Fibroblast of lung (primary cell): Measurements from ENCODE around the gene TIGIT. TPM values are rescaled to one million over a fixed set of nuclear protein-coding genes. Genes with fewer than 3 reads are reported as not detected.

Source experiments
- DNase-seq, 2 donors: peaks; one replicate each; pipeline versions ENCODE4 v3.0.0 to v3.0.0-alpha.2; 2010; ENCODE audit warnings: low read depth in 2 of 2
- H2AFZ ChIP-seq: 2 replicates; pipeline ENCODE4 v1.5.1; 2012; ENCODE audit warnings: low read length, control low read depth, inconsistent platforms
- H3K27ac ChIP-seq: 2 replicates; pipeline ENCODE4 v1.5.1; 2011; ENCODE audit warnings: low read length, control low read depth; ENCODE audit not compliant: insufficient read depth
- H3K27me3 ChIP-seq: 2 replicates; pipeline ENCODE4 v1.5.1; 2011; ENCODE audit warnings: mild to moderate bottlenecking, low read length; ENCODE audit not compliant: control insufficient read depth, insufficient read depth
- H3K36me3 ChIP-seq: 2 replicates; pipeline ENCODE4 v1.5.1; 2011; ENCODE audit warnings: low read length; ENCODE audit not compliant: control insufficient read depth, insufficient read depth
- H3K4me1 ChIP-seq: 2 replicates; pipeline ENCODE4 v1.5.1; 2011; ENCODE audit warnings: low read length; ENCODE audit not compliant: control insufficient read depth, insufficient read depth; ENCODE audit errors: extremely low read depth
- H3K4me2 ChIP-seq: 2 replicates; pipeline ENCODE4 v1.5.1; 2011; ENCODE audit warnings: low read length, control low read depth; ENCODE audit not compliant: insufficient read depth; ENCODE audit errors: extremely low read depth
- H3K4me3 ChIP-seq, 4 experiments: fragments of 200-600 bp in 1 of 4; sonication (generic) in 1 of 4; replicated peaks in 1 of 4; 2 replicates each; pipeline ENCODE4 v1.5.1; 2011 to 2016; ENCODE audit warnings: low read length in 4 of 4, low read depth in 3 of 4, mild to moderate bottlenecking in 3 of 4, control low read depth in 2 of 4, inconsistent platforms in 1 of 4, mixed read lengths in 1 of 4; ENCODE audit not compliant: insufficient read depth in 1 of 4; ENCODE audit errors: control extremely low read depth in 1 of 4
- H3K79me2 ChIP-seq: 2 replicates; pipeline ENCODE4 v1.5.1; 2012; ENCODE audit warnings: mild to moderate bottlenecking, low read length, inconsistent platforms; ENCODE audit not compliant: control insufficient read depth, insufficient read depth
- H3K9ac ChIP-seq: 2 replicates; pipeline ENCODE4 v1.5.1; 2011; ENCODE audit warnings: mild to moderate bottlenecking, low read length, control low read depth; ENCODE audit not compliant: insufficient read depth
- H3K9me3 ChIP-seq: 2 replicates; pipeline ENCODE4 v1.5.1; 2012; ENCODE audit warnings: low read depth, low read length; ENCODE audit not compliant: control insufficient read depth, insufficient read depth
- H4K20me1 ChIP-seq: 2 replicates; pipeline ENCODE4 v1.5.1; 2011; ENCODE audit warnings: low read length; ENCODE audit not compliant: control insufficient read depth, insufficient read depth; ENCODE audit errors: extremely low read depth
- CTCF ChIP-seq, 2 donors: IDR thresholded peaks in 1 of 2; conservative IDR thresholded peaks in 1 of 2; 1 replicate in 1 of 2; 2 replicates in 1 of 2; pipeline ENCODE4 v1.5.1; 2011 to 2012; ENCODE audit warnings: low read length in 2 of 2, control low read depth in 1 of 2, inconsistent platforms in 1 of 2, low read depth in 1 of 2, mild to moderate bottlenecking in 1 of 2
- EZH2 ChIP-seq: IDR thresholded peaks from 2 replicates; pipeline ENCODE4 v1.5.1; 2012; ENCODE audit warnings: low read length, control low read depth, mild to moderate bottlenecking; ENCODE audit errors: missing control alignments
- polyA plus RNA-seq, 2 donors: library from polyadenylated mRNA; depleted of rRNA in 1 of 2; stranded (reverse) in 1 of 2; unstranded in 1 of 2; fragments of >200 nt; gene quantifications; 2 replicates each; pipeline ENCODE4 v1.2.1, GENCODE V29; 2011 to 2012; ENCODE audit warnings: missing spikeins in 1 of 2
- total RNA-seq: library from RNA; depleted of rRNA; stranded (reverse); fragments of >200 nt; gene quantifications from 2 replicates; pipeline ENCODE4 v1.2.1, GENCODE V29; 2014

The TIGIT gene
- total and polyA plus RNA-seq, 2 donors (not counting 1 experiment from before 2014, with no cell fraction given) = not detected

GRCh38 chr3:114356066-114356465 lies 62.2 kb downstream of the TIGIT start:
- Histone ChIP-seq H3K4me1 (no peaks in the 10 kb centered on the region), H4K20me1 (no peaks in the 10 kb centered on the region), H3K79me2 (no peaks in the 10 kb centered on the region), H3K27ac (no peak overlapping the region), H3K4me3 (no peak overlapping the region), H3K36me3 (peaks cover 7% of the 10 kb centered on the region), H2AFZ (no peak overlapping the region), H3K9me3 (no peaks in the 10 kb centered on the region), H3K9ac (no peak overlapping the region), H3K27me3 (no peaks in the 10 kb centered on the region), H3K4me2 (no peak overlapping the region)
- TF ChIP-seq CTCF (conservative IDR thresholded peaks at IDR 0.05 in 1 of 2, IDR thresholded peaks at IDR 0.05 in 1 of 2; ENCODE audit: low read depth in 1 of 2, low read length in 2 of 2) (no peak), EZH2 (no peak)
- no peak for DNase-seq

- Histone ChIP-seq H3K9ac (no peak overlapping the region), H3K36me3 (peaks cover 3% of the 10 kb centered on the region), H3K27me3 (no peaks in the 10 kb centered on the region), H3K4me1 (no peaks in the 10 kb centered on the region), H3K79me2 (no peaks in the 10 kb centered on the region), H2AFZ (no peak overlapping the region), H3K4me3 (no peak overlapping the region), H3K9me3 (no peaks in the 10 kb centered on the region), H4K20me1 (no peaks in the 10 kb centered on the region), H3K4me2 (no peak overlapping the region), H3K27ac (no peak overlapping the region)
- TF ChIP-seq EZH2 (no peak), CTCF (conservative IDR thresholded peaks at IDR 0.05 in 1 of 2, IDR thresholded peaks at IDR 0.05 in 1 of 2; ENCODE audit: low read depth in 1 of 2, low read length in 2 of 2) (no peak)
- DNase-seq = no peak
Measured at GRCh38 chr3:114356525-114356924, 62.7 kb downstream of the TIGIT start.

Other genes with a start within 250 kb of the TIGIT start
- gene CCDC191, start 237.5 kb upstream of the TIGIT start, total RNA-seq = 1.8 and 3.3 TPM in 2 replicates
- 0.77 and 1.7 TPM in 2 replicates for gene CCDC191, start 237.5 kb upstream of the TIGIT start, polyA plus RNA-seq
- gene QTRT2, start 237.3 kb upstream of the TIGIT start, total RNA-seq = 13.5 and 13.6 TPM in 2 replicates
- gene QTRT2, start 237.3 kb upstream of the TIGIT start, polyA plus RNA-seq = 8.8 and 11.6 TPM in 2 replicates
- gene DRD3, start 115.0 kb upstream of the TIGIT start, total RNA-seq = not detected in 2 replicates
- gene DRD3, start 115.0 kb upstream of the TIGIT start, polyA plus RNA-seq = not detected in 2 replicates
- not detected in 2 replicates for gene ZNF80, start 56.5 kb upstream of the TIGIT start, total RNA-seq
- not detected in 2 replicates for gene ZNF80, start 56.5 kb upstream of the TIGIT start, polyA plus RNA-seq